Mesodermal cell (in vitro differentiated cells): Measurements from ENCODE around the gene STEAP1. TPM values are rescaled to one million over a fixed set of nuclear protein-coding genes. Genes with fewer than 3 reads are reported as not detected.
"Not testable (repeated sequence)": the region's sequence is repeated elsewhere in the genome, so short reads cannot be mapped to it uniquely, and the experiment has no call there.

Experiments used
- H3K27ac ChIP-seq: 2 replicates; pipeline ENCODE4 v1.7.0; 2013; ENCODE audit warnings: mild to moderate bottlenecking, low read depth, low read length, moderate library complexity; ENCODE audit not compliant: severe bottlenecking
- H3K36me3 ChIP-seq: 2 replicates; pipeline ENCODE4 v1.7.1; 2013; ENCODE audit warnings: mild to moderate bottlenecking, low read length, moderate library complexity; ENCODE audit not compliant: control insufficient read depth, insufficient read depth
- H3K4me1 ChIP-seq: one replicate; pipeline ENCODE4 v1.7.1; 2013; ENCODE audit warnings: mild to moderate bottlenecking, low read length; ENCODE audit not compliant: insufficient read depth, control insufficient read depth, poor library complexity, severe bottlenecking
- H3K4me3 ChIP-seq: 2 replicates; pipeline ENCODE4 v1.7.0; 2013; ENCODE audit warnings: low read length, control low read depth, mild to moderate bottlenecking; ENCODE audit not compliant: insufficient read depth, poor library complexity, severe bottlenecking; ENCODE audit errors: extremely low read depth
- H3K9me3 ChIP-seq: 2 replicates; pipeline ENCODE4 v1.7.1; 2013; ENCODE audit warnings: mild to moderate bottlenecking, low read length, moderate library complexity; ENCODE audit not compliant: control insufficient read depth
- WGBS, 2 experiments: methylation state at CpG; one replicate each; pipeline ENCODE4 v1.1.5; 2013; ENCODE audit warnings: missing lambda C conversion rate in 2 of 2; ENCODE audit not compliant: insufficient coverage in 2 of 2; 5-methylcytosine and 5-hydroxymethylcytosine counted together
- polyA plus RNA-seq, 2 experiments: library from polyadenylated mRNA; stranded (reverse); fragments of 50-300 nt; gene quantifications; one replicate each; pipeline ENCODE4 v1.2.3, GENCODE V29; 2013

Gene STEAP1
- polyA plus RNA-seq (2013, experiment 1 of 2) = 3.4 TPM
- polyA plus RNA-seq (2013, experiment 2 of 2) = 3.7 TPM

- peak within 1 kb of the TSS; percentile 46 for H3K4me3 ChIP-seq
- H3K4me1 ChIP-seq, H3K27ac ChIP-seq, H3K9me3 ChIP-seq, H3K36me3 ChIP-seq: not testable (repeated sequence)
- 11 to 13% methylated on average over 45 to 47 of the region's 58 CpGs for WGBS, 2 experiments
These were observed at the start of gene STEAP1 for GRCh38 chr7:90153943-90154771. Gene STEAP1 (plus strand): TSS chr7:90154469. CDS start chr7:90159789, 5,320 bp downstream.

GRCh38 chr7:90114972-90115371 lies 39.3 kb upstream of the STEAP1 start:
- not testable (repeated sequence) for H3K4me3 ChIP-seq, H3K27ac ChIP-seq, H3K9me3 ChIP-seq, H3K4me1 ChIP-seq, H3K36me3 ChIP-seq
- no CpG with 5 or more reads among the region's 1 CpG for WGBS, 2 experiments

GRCh38 chr7:90118551-90119177 lies 35.6 kb upstream of the STEAP1 start:
- H3K9me3 ChIP-seq, H3K36me3 ChIP-seq, H3K27ac ChIP-seq, H3K4me1 ChIP-seq: not testable (repeated sequence)
- peak overlapping the region; percentile 31 for H3K4me3 ChIP-seq
- WGBS, 2 experiments = 6 to 7% methylated on average over 11 to 14 of the region's 48 CpGs

GRCh38 chr7:90119178-90119971 lies 34.9 kb upstream of the STEAP1 start:
- no peaks in the 10 kb centered on the region for H3K9me3 ChIP-seq
- 8 to 14% methylated on average over 36 to 40 of the region's 58 CpGs for WGBS, 2 experiments

GRCh38 chr7:90120205-90120604 lies 34.1 kb upstream of the STEAP1 start:
- 100% methylated on average over 1 of the region's 4 CpGs; no CpG with 5 or more reads in 1 of the 2 experiments for WGBS, 2 experiments
- H3K4me1 ChIP-seq, H3K27ac ChIP-seq, H3K36me3 ChIP-seq, H3K9me3 ChIP-seq, H3K4me3 ChIP-seq: not testable (repeated sequence)

More at GRCh38 chr7:90119178-90119971, 34.9 kb upstream of the STEAP1 start:
- Histone ChIP-seq H3K4me3 (peak overlapping the region; percentile 31), H3K4me1 (no peaks in the 10 kb centered on the region), H3K27ac (no peak overlapping the region), H3K36me3 (no peaks in the 10 kb centered on the region)

GRCh38 chr7:90131746-90132145 lies 22.5 kb upstream of the STEAP1 start:
- H3K9me3 ChIP-seq, H3K4me3 ChIP-seq, H3K4me1 ChIP-seq, H3K36me3 ChIP-seq, H3K27ac ChIP-seq: not testable (repeated sequence)
- 87 to 94% methylated on average over 6 to 7 of the region's 8 CpGs for WGBS, 2 experiments

GRCh38 chr7:90147079-90147960 lies 6.9 kb upstream of the STEAP1 start:
- not testable (repeated sequence) for H3K9me3 ChIP-seq, H3K4me1 ChIP-seq, H3K4me3 ChIP-seq, H3K27ac ChIP-seq, H3K36me3 ChIP-seq
- WGBS, 2 experiments = 77 to 91% methylated on average over 3 to 5 of the region's 14 CpGs

GRCh38 chr7:90149428-90149827 lies 4.8 kb upstream of the STEAP1 start:
- H3K9me3 ChIP-seq, H3K4me1 ChIP-seq: not testable (repeated sequence)

GRCh38 chr7:90151884-90152283 lies 2.4 kb upstream of the STEAP1 start:
- not testable (repeated sequence) for H3K4me1 ChIP-seq, H3K4me3 ChIP-seq
- WGBS, 2 experiments = no CpG with 5 or more reads among the region's 3 CpGs

More at GRCh38 chr7:90149428-90149827, 4.8 kb upstream of the STEAP1 start:
- not testable (repeated sequence) for H3K27ac ChIP-seq, H3K36me3 ChIP-seq, H3K4me3 ChIP-seq

GRCh38 chr7:90152642-90153253 lies 1.5 kb upstream of the STEAP1 start:
- H3K36me3 ChIP-seq, H3K4me1 ChIP-seq, H3K27ac ChIP-seq, H3K9me3 ChIP-seq, H3K4me3 ChIP-seq: not testable (repeated sequence)
- WGBS, 2 experiments = 93% methylated on average over 3 of the region's 9 CpGs; no CpG with 5 or more reads in 1 of the 2 experiments

More at GRCh38 chr7:90151884-90152283, 2.4 kb upstream of the STEAP1 start:
- not testable (repeated sequence) for H3K9me3 ChIP-seq, H3K27ac ChIP-seq, H3K36me3 ChIP-seq
